CD4-positive, alpha-beta T cell (primary cell): ENCODE measurements around the gene WASF3. TPM values are rescaled to one million over a fixed set of nuclear protein-coding genes. Genes with fewer than 3 reads are reported as not detected.

ENCODE experiments used
- ATAC-seq: fragments of 200-7000 bp; cut with Tn5 transposase; one replicate; pipeline ENCODE4 v1.10.0; 2022; ENCODE audit warnings: mild to moderate bottlenecking; ENCODE audit not compliant: poor library complexity
- CTCF ChIA-PET: fragments of 350-600 bp; sonication (Branson Sonifier 250); formaldehyde crosslinking; loops from one replicate; lab custom pipeline; 2021; ENCODE audit warnings: antibody characterized with exemption, inconsistent platforms; lab: Charles Lee
- POLR2A ChIA-PET: fragments of 350-600 bp; sonication (Branson Sonifier 250); formaldehyde crosslinking; loops from one replicate; lab custom pipeline; 2021; ENCODE audit warnings: antibody characterized with exemption, inconsistent platforms; lab: Charles Lee
- DNase-seq, 14 experiments: peaks; one replicate each; pipeline ENCODE4 v3.0.0-alpha.2; 2013 to 2020; ENCODE audit warnings: mixed read lengths in 2 of 14
- H3K27ac ChIP-seq, 2 donors: one replicate each; pipeline versions ENCODE4 v1.5.1 to v1.7.0; 2013; ENCODE audit warnings: low read length in 2 of 2, low read depth in 1 of 2, mild to moderate bottlenecking in 1 of 2
- H3K27me3 ChIP-seq, 2 experiments: 1 replicate in 1 of 2; 2 replicates in 1 of 2; pipeline versions ENCODE4 v1.6.1 to v1.7.0; 2013; ENCODE audit warnings: low read length in 2 of 2, control low read depth in 1 of 2, mild to moderate bottlenecking in 1 of 2, moderate library complexity in 1 of 2; ENCODE audit not compliant: insufficient read depth in 2 of 2, control insufficient read depth in 1 of 2
- H3K36me3 ChIP-seq: one replicate; pipeline ENCODE4 v1.6.1; 2013; ENCODE audit warnings: low read length, control low read depth; ENCODE audit not compliant: insufficient read depth
- H3K4me1 ChIP-seq: one replicate; pipeline ENCODE4 v1.6.1; 2013; ENCODE audit warnings: low read length, control low read depth; ENCODE audit not compliant: insufficient read depth
- H3K4me3 ChIP-seq: one replicate; pipeline ENCODE4 v1.5.1; 2013; ENCODE audit warnings: mild to moderate bottlenecking, low read length, moderate library complexity
- H3K9me3 ChIP-seq, 2 experiments: 1 replicate in 1 of 2; 2 replicates in 1 of 2; pipeline versions ENCODE4 v1.6.1 to v1.7.0; 2013; ENCODE audit warnings: low read length in 2 of 2, mild to moderate bottlenecking in 2 of 2, control low read depth in 1 of 2, moderate library complexity in 1 of 2; ENCODE audit not compliant: control insufficient read depth in 1 of 2, insufficient read depth in 1 of 2
- H3K27ac Mint-ChIP-seq: one replicate; pipeline ENCODE4 v1.8.0; 2020; ENCODE audit warnings: mixed read lengths
- H3K27me3 Mint-ChIP-seq: one replicate; pipeline ENCODE4 v1.8.0; 2021; ENCODE audit warnings: mixed read lengths
- H3K36me3 Mint-ChIP-seq: one replicate; pipeline ENCODE4 v1.8.0; 2021; ENCODE audit warnings: low read depth, mixed read lengths
- H3K4me1 Mint-ChIP-seq: one replicate; pipeline ENCODE4 v1.8.0; 2021; ENCODE audit warnings: low read depth, mixed read lengths
- H3K4me3 Mint-ChIP-seq: one replicate; pipeline ENCODE4 v1.8.0; 2020; ENCODE audit warnings: mild to moderate bottlenecking, mixed read lengths
- H3K9me3 Mint-ChIP-seq: one replicate; pipeline ENCODE4 v1.8.0; 2020; ENCODE audit warnings: mixed read lengths
- intact Hi-C, 2 experiments: fragments of 100-400 bp; cut with DNase I in 1 of 2; cut with micrococcal nuclease in 1 of 2; formaldehyde crosslinking; loops; one replicate each; pipeline versions ENCODE4 v1.15.1 to v1.9.0; 2023 to 2025; cut with DNase I, micrococcal nuclease
- total RNA-seq, 174 experiments: library from RNA in 2 of 174; stranded (reverse) in 2 of 174; gene quantifications; one replicate each; pipeline ENCODE4 v1.2.3 and lab custom pipeline; 2021 to 2026
- TF ChIP-seq, protein P1 (sequence below): fragments of 200-600 bp; IDR thresholded peaks from one replicate; pipeline ENCODE4 v1.8.0; 2022; ENCODE audit warnings: antibody characterized with exemption, mild to moderate bottlenecking

Gene WASF3
- total RNA-seq, 2 experiments from 2014 or later, result 0.08 TPM; not detected in 1

DNA sequence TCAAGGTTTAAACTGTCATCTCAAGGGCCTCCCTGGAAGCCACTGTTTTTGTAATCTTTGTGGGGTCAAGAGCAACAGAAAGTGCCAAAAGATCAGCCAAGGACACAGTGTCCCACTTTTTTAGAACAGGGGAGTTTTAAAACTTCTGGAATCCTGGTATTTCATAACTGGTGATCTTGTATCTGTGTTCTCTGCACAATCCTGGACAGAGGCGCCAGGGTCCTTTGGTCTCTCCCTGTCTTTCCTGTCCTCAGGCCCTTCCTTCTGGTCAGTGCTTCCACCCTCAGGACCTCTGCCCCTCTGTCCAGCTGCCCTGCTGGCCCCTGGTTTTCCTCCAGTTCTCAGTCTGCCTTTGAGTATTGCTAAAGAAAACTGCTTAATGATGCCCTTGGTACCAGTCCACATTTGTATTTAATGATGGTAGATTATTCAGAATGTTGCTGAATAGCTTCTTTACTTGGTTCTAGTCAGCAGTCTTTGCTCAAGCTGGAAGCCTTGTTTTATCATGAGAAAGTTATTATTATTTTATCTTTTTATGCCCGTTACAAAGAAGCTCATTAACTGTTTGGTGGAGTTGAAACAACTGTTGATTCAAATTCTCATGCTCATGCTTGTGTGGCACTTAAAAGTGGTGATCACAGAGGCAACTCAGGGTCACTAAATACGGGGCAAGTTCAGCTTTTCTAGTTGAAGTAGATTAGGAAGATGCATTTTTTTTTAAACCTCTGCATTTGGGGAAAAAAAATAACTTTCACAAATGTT lies 47.5 kb downstream of the WASF3 start:
- Mint-ChIP-seq H3K4me3 (no peak overlapping the region), H3K27me3 (peaks cover 21% of the 10 kb centered on the region), H3K4me1 (no peaks in the 10 kb centered on the region), H3K9me3 (no peaks in the 10 kb centered on the region), H3K36me3 (no peaks in the 10 kb centered on the region), H3K27ac (no peak overlapping the region)
- no peaks in the 10 kb centered on the region for H3K36me3 ChIP-seq
- no peaks in the 10 kb centered on the region for H3K9me3 ChIP-seq
- H3K27ac ChIP-seq, result no peak overlapping the region
- ChIA-PET POLR2A (no interaction called here), CTCF (no interaction called here)
- intact Hi-C loops, result no loop called here
- ATAC-seq, result no peak
- no peaks in the 10 kb centered on the region for H3K27me3 ChIP-seq
- DNase-seq, result no peak
- TF ChIP-seq, protein P1, sequence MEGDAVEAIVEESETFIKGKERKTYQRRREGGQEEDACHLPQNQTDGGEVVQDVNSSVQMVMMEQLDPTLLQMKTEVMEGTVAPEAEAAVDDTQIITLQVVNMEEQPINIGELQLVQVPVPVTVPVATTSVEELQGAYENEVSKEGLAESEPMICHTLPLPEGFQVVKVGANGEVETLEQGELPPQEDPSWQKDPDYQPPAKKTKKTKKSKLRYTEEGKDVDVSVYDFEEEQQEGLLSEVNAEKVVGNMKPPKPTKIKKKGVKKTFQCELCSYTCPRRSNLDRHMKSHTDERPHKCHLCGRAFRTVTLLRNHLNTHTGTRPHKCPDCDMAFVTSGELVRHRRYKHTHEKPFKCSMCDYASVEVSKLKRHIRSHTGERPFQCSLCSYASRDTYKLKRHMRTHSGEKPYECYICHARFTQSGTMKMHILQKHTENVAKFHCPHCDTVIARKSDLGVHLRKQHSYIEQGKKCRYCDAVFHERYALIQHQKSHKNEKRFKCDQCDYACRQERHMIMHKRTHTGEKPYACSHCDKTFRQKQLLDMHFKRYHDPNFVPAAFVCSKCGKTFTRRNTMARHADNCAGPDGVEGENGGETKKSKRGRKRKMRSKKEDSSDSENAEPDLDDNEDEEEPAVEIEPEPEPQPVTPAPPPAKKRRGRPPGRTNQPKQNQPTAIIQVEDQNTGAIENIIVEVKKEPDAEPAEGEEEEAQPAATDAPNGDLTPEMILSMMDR, result no peak
- no peaks in the 10 kb centered on the region for H3K4me1 ChIP-seq
- H3K4me3 ChIP-seq, result no peak overlapping the region

DNA sequence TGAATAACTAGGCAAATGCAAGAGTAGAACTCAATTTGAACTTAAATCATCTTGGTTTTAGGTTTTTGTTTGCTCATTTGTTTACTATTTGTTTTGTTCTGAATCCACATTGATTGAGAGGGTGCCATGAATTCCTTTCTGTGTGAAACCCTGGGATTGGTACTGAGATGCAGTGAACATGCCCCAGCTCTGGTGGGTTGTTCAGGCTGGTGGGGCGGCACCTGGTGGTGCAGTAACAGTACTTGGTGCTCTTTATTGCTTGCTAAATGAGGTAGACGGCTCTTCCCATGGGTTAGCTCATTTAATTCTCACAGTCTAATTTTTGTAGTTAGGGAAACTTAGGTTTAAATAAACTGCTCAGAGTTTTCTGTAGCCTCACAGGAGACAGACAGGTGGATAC lies 48.4 kb downstream of the WASF3 start:
- Mint-ChIP-seq H3K36me3 (no peaks in the 10 kb centered on the region), H3K4me3 (no peak overlapping the region), H3K9me3 (no peaks in the 10 kb centered on the region), H3K27me3 (peaks cover 17% of the 10 kb centered on the region), H3K27ac (no peak overlapping the region), H3K4me1 (no peaks in the 10 kb centered on the region)
- ChIA-PET POLR2A (interaction anchor here (0.8 kb wide), 1 partner anchor 421 kb away, joined by 3 read pairs; no protein-coding TSS in a partner anchor), CTCF (no interaction called here)
- Histone ChIP-seq H3K36me3 (no peaks in the 10 kb centered on the region), H3K4me3 (no peak overlapping the region), H3K27me3 (no peaks in the 10 kb centered on the region), H3K4me1 (no peaks in the 10 kb centered on the region), H3K9me3 (no peaks in the 10 kb centered on the region), H3K27ac (no peak overlapping the region)
- no peak for ATAC-seq
- no peak for DNase-seq
- TF ChIP-seq, protein P1, result no peak
- intact Hi-C loops, result no loop called here

DNA sequence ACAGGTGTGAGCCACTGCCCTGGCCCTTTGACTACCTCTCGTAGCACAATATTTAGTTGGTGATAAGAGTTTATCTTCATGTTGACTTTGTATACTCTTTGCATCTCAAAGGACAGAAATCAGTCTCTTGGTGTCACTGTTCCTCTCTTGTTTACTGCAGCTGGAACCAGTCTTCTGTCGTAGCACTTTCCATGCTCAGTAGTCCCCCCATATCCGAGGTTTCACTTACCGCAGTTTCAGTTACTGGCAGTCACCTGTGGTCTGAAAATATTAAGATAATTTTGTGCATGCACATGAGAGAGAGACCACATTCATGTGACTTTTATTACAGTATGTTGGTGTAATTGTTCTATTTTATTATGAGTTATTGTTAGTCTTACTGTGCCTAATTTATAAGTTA lies 49.1 kb downstream of the WASF3 start:
- H3K27me3 ChIP-seq, result no peaks in the 10 kb centered on the region
- POLR2A ChIA-PET, result no interaction called here
- Mint-ChIP-seq H3K27me3 (peaks cover 11% of the 10 kb centered on the region), H3K4me1 (no peaks in the 10 kb centered on the region), H3K27ac (no peak overlapping the region), H3K36me3 (no peaks in the 10 kb centered on the region), H3K9me3 (no peaks in the 10 kb centered on the region), H3K4me3 (no peak overlapping the region)
- DNase-seq (no peak), ATAC-seq (no peak)
- H3K36me3 ChIP-seq, result no peaks in the 10 kb centered on the region
- no peak overlapping the region for H3K27ac ChIP-seq
- H3K9me3 ChIP-seq, result no peaks in the 10 kb centered on the region
- TF ChIP-seq, protein P1, result no peak
- no peaks in the 10 kb centered on the region for H3K4me1 ChIP-seq
- H3K4me3 ChIP-seq, result no peak overlapping the region
- intact Hi-C loops, result no loop called here
- CTCF ChIA-PET, result no interaction called here
